H1 (cell line): ENCODE data around the gene ATP13A3. TPM values are rescaled to one million over a fixed set of nuclear protein-coding genes. Genes with fewer than 3 reads are reported as not detected.

Source experiments
- CTCF ChIA-PET: fragments of 300-600 bp; sonication (Branson Sonifier 250); formaldehyde crosslinking; loops from one replicate; lab custom pipeline; 2021; ENCODE audit not compliant: partially characterized antibody; lab: Charles Lee
- POLR2A ChIA-PET: fragments of 300-600 bp; sonication (Branson Sonifier 250); formaldehyde crosslinking; loops from one replicate; lab custom pipeline; 2021; ENCODE audit warnings: inconsistent platforms; ENCODE audit not compliant: partially characterized antibody; lab: Charles Lee
- DNase-seq, 2 experiments: peaks; one replicate each; pipeline versions ENCODE4 v3.0.0 to v3.0.0-alpha.2; 2010 to 2022; ENCODE audit warnings: low spot score in 2 of 2, low read depth in 1 of 2, mixed read lengths in 1 of 2
- FAIRE-seq: peaks from 2 replicates; lab custom pipeline; 2011; peaks lifted over from hg19 to GRCh38; lab: Jason Lieb, UNC
- H2AFZ ChIP-seq: 2 replicates; pipeline ENCODE4 v1.8.1; 2012; ENCODE audit warnings: low read length, inconsistent platforms
- H2AK5ac ChIP-seq: 2 replicates; pipeline ENCODE4 v1.6.1; 2013; ENCODE audit warnings: low read depth, low read length
- H2BK120ac ChIP-seq: replicated peaks from 2 replicates; pipeline ENCODE3; 2013; ENCODE audit warnings: low read depth, low read length, inconsistent platforms
- H2BK12ac ChIP-seq: 2 replicates; pipeline ENCODE4 v1.6.1; 2013; ENCODE audit warnings: low read depth, low read length
- H2BK15ac ChIP-seq: 2 replicates; pipeline ENCODE4 v1.6.1; 2013; ENCODE audit warnings: low read length
- H2BK20ac ChIP-seq: 2 replicates; pipeline ENCODE4 v1.6.1; 2013; ENCODE audit warnings: low read length
- H2BK5ac ChIP-seq: 2 replicates; pipeline ENCODE4 v1.6.1; 2013; ENCODE audit warnings: low read depth, low read length
- H3K14ac ChIP-seq: 2 replicates; pipeline ENCODE4 v1.6.1; 2013; ENCODE audit warnings: inconsistent platforms; ENCODE audit not compliant: insufficient read length
- H3K18ac ChIP-seq: 2 replicates; pipeline ENCODE4 v1.6.1; 2013; ENCODE audit warnings: low read length; ENCODE audit errors: extremely low read depth
- H3K23ac ChIP-seq: 2 replicates; pipeline ENCODE4 v1.6.1; 2013; ENCODE audit warnings: inconsistent platforms; ENCODE audit not compliant: insufficient read length
- H3K23me2 ChIP-seq: 2 replicates; pipeline ENCODE4 v1.6.1; 2013; ENCODE audit warnings: low read depth, low read length
- H3K27ac ChIP-seq: 2 replicates; pipeline ENCODE4 v1.6.1; 2011; ENCODE audit warnings: low read depth, low read length, inconsistent platforms
- H3K27me3 ChIP-seq, 4 experiments: replicated peaks in 1 of 4; 1 replicate in 1 of 4; 2 replicates in 3 of 4; pipeline versions ENCODE4 v1.6.1 to v1.8.1; 2011 to 2013; ENCODE audit warnings: low read length in 3 of 4, mild to moderate bottlenecking in 3 of 4, inconsistent platforms in 2 of 4, mixed read lengths in 2 of 4, moderate library complexity in 1 of 4; ENCODE audit not compliant: control insufficient read depth in 3 of 4, insufficient read depth in 3 of 4; ENCODE audit errors: extremely low read depth in 1 of 4
- H3K36me3 ChIP-seq, 4 experiments: 2 replicates each; pipeline versions ENCODE4 v1.6.1 to v1.8.1; 2011 to 2013; ENCODE audit warnings: mild to moderate bottlenecking in 4 of 4, low read length in 3 of 4, moderate library complexity in 2 of 4, control low read depth in 1 of 4, inconsistent platforms in 1 of 4; ENCODE audit not compliant: insufficient read depth in 4 of 4, control insufficient read depth in 2 of 4
- H3K4ac ChIP-seq: replicated peaks from 2 replicates; pipeline ENCODE3; 2013; ENCODE audit warnings: low read length, low read depth, mixed read lengths, inconsistent platforms; ENCODE audit not compliant: insufficient read length
- H3K4me1 ChIP-seq, 4 experiments: replicated peaks in 1 of 4; 1 replicate in 1 of 4; 2 replicates in 3 of 4; pipeline versions ENCODE4 v1.6.1 to v1.8.1; 2011 to 2013; ENCODE audit warnings: low read length in 3 of 4, inconsistent platforms in 2 of 4, mixed read lengths in 1 of 4; ENCODE audit not compliant: insufficient read depth in 4 of 4, control insufficient read depth in 3 of 4
- H3K4me2 ChIP-seq, 2 experiments: 2 replicates each; pipeline versions ENCODE4 v1.6.1 to v1.8.1; 2011 to 2013; ENCODE audit warnings: low read depth in 2 of 2, low read length in 2 of 2, control low read depth in 1 of 2, inconsistent platforms in 1 of 2, mild to moderate bottlenecking in 1 of 2; ENCODE audit not compliant: insufficient read depth in 1 of 2
- H3K4me3 ChIP-seq, 4 experiments: fragments of 200-600, 300-600 bp in 1 of 4; sonication (generic), shearing (Covaris generic), sonication (Bioruptor Twin) in 1 of 4; 2 replicates each; pipeline versions ENCODE4 v1.5.1 to v1.8.1; 2011 to 2016; ENCODE audit warnings: low read length in 4 of 4, low read depth in 3 of 4, control low read depth in 2 of 4, inconsistent platforms in 2 of 4, mild to moderate bottlenecking in 2 of 4, mixed read lengths in 1 of 4, moderate library complexity in 1 of 4; ENCODE audit not compliant: insufficient read depth in 2 of 4; ENCODE audit errors: extremely low read depth in 1 of 4
- H3K56ac ChIP-seq: replicated peaks from 2 replicates; pipeline ENCODE3; 2013; ENCODE audit warnings: low read depth, mild to moderate bottlenecking, mixed read lengths, low read length, inconsistent platforms; ENCODE audit not compliant: insufficient read length
- H3K79me1 ChIP-seq: 2 replicates; pipeline ENCODE4 v1.6.1; 2013; ENCODE audit warnings: low read depth, low read length, control low read depth
- H3K79me2 ChIP-seq, 2 experiments: 2 replicates each; pipeline versions ENCODE4 v1.6.1 to v1.8.1; 2012 to 2013; ENCODE audit warnings: low read length in 2 of 2, mild to moderate bottlenecking in 2 of 2, inconsistent platforms in 1 of 2; ENCODE audit not compliant: insufficient read depth in 2 of 2, control insufficient read depth in 1 of 2
- H3K9ac ChIP-seq, 4 experiments: replicated peaks in 1 of 4; 1 replicate in 1 of 4; 2 replicates in 3 of 4; pipeline versions ENCODE4 v1.6.1 to v1.8.1; 2011 to 2013; ENCODE audit warnings: low read depth in 3 of 4, low read length in 3 of 4, control low read depth in 2 of 4, mild to moderate bottlenecking in 2 of 4, moderate library complexity in 2 of 4, inconsistent platforms in 1 of 4; ENCODE audit errors: extremely low read depth in 1 of 4
- H3K9me3 ChIP-seq, 2 experiments: 2 replicates each; pipeline versions ENCODE4 v1.6.1 to v1.8.1; 2012 to 2013; ENCODE audit warnings: mild to moderate bottlenecking in 2 of 2, moderate library complexity in 2 of 2, control low read depth in 1 of 2, inconsistent platforms in 1 of 2, low read depth in 1 of 2, low read length in 1 of 2, mixed read lengths in 1 of 2; ENCODE audit not compliant: insufficient read depth in 2 of 2
- H4K20me1 ChIP-seq, 2 experiments: replicated peaks in 1 of 2; 2 replicates each; pipeline versions ENCODE3 to v1.8.1; 2011 to 2013; ENCODE audit warnings: inconsistent platforms in 2 of 2, low read length in 2 of 2, mild to moderate bottlenecking in 1 of 2; ENCODE audit not compliant: insufficient read depth in 2 of 2, control insufficient read depth in 1 of 2
- H4K5ac ChIP-seq: 2 replicates; pipeline ENCODE4 v1.6.1; 2013; ENCODE audit warnings: low read length, low read depth, mixed read lengths, inconsistent platforms; ENCODE audit not compliant: insufficient read length
- H4K8ac ChIP-seq: 2 replicates; pipeline ENCODE4 v1.8.0; 2013; ENCODE audit warnings: mild to moderate bottlenecking, moderate library complexity, low read length, inconsistent platforms; ENCODE audit not compliant: insufficient read depth; ENCODE audit errors: extremely low read depth
- H4K91ac ChIP-seq: replicated peaks from 2 replicates; pipeline ENCODE3; 2013; ENCODE audit warnings: low read length, mixed read lengths, inconsistent platforms; ENCODE audit not compliant: insufficient read length
- BCL11A ChIP-seq, 2 experiments: IDR thresholded peaks; one replicate each; pipeline ENCODE4 v1.6.1; 2011; ENCODE audit warnings: low read depth in 2 of 2, low read length in 2 of 2, mild to moderate bottlenecking in 2 of 2
- CREB1 ChIP-seq: IDR thresholded peaks from 2 replicates; pipeline ENCODE4 v1.6.1; 2012; ENCODE audit warnings: inconsistent platforms
- E2F6 ChIP-seq: IDR thresholded peaks from 2 replicates; pipeline ENCODE4 v1.6.1; 2012; ENCODE audit warnings: inconsistent platforms
- GABPA ChIP-seq: IDR thresholded peaks from 2 replicates; pipeline ENCODE4 v1.6.1; 2011; ENCODE audit warnings: mild to moderate bottlenecking, low read length, moderate library complexity, borderline replicate concordance; ENCODE audit not compliant: insufficient read depth
- WGBS, 2 experiments: shearing (Covaris generic) in 1 of 2; methylation state at CpG; one replicate each; pipeline versions ENCODE4 v1.1.6 to v1.1.7; 2013 to 2015; ENCODE audit warnings: low lambda C conversion rate in 2 of 2, mixed read lengths in 2 of 2, inconsistent platforms in 1 of 2, low coverage in 1 of 2, missing lambda C conversion rate in 1 of 2; ENCODE audit not compliant: insufficient replicate concordance in 2 of 2, insufficient coverage in 1 of 2, insufficient read length in 1 of 2; ENCODE audit errors: extremely low coverage in 1 of 2, missing lambda C conversion rate in 1 of 2; 5-methylcytosine and 5-hydroxymethylcytosine counted together
- polyA plus RNA-seq, 7 experiments: library from polyadenylated mRNA; depleted of rRNA in 3 of 7; stranded (reverse) in 5 of 7; unstranded in 2 of 7; fragments of >200 nt in 5 of 7; fragments of 200-250 nt in 2 of 7; gene quantifications; 1 replicate in 5 of 7; 2 replicates in 1 of 7; 4 replicates in 1 of 7; pipeline versions ENCODE4 v1.2.1 to v1.2.3, GENCODE V29; 2011 to 2013; ENCODE audit warnings: missing spikeins in 2 of 7, mixed read lengths in 2 of 7
- total RNA-seq: library from RNA; stranded (reverse); fragmentation: NEBNext Ultra II Directional; extraction: Animal tissue kit (Norgen Biotek cat#: 25700); gene quantifications from 2 replicates; pipeline ENCODE4 v1.2.1, GENCODE V29; 2021

The ATP13A3 gene
- total and polyA plus RNA-seq, 2 of the 8 experiments (the other 6 are each of a cell fraction or from before 2014, with no cell fraction given), result 18.6 to 92.2 TPM

GRCh38 chr3:194377708-194378107 lies 109.1 kb downstream of the ATP13A3 start:
- H3K23me2 ChIP-seq, result no peaks in the 10 kb centered on the region
- H3K4me3 ChIP-seq, result no peak overlapping the region
- FAIRE-seq (no peak), DNase-seq (no peak)
- H4K20me1 ChIP-seq, result no peaks in the 10 kb centered on the region
- no peaks in the 10 kb centered on the region for H3K9me3 ChIP-seq
- no peak overlapping the region for H3K4ac ChIP-seq
- no peak overlapping the region for H4K8ac ChIP-seq
- H2AFZ ChIP-seq, result no peak overlapping the region
- ChIA-PET POLR2A (interaction anchor here (0.9 kb wide), 1 partner anchor 24 kb away, joined by 3 read pairs; no protein-coding TSS in a partner anchor), CTCF (interaction anchor here (0.7 to 3.8 kb wide), 6 partner anchors 20 to 716 kb away, joined by 3 to 15 read pairs (median 4); no protein-coding TSS in a partner anchor)
- no peak overlapping the region for H2BK12ac ChIP-seq
- no peak overlapping the region for H4K5ac ChIP-seq
- H3K18ac ChIP-seq, result no peak overlapping the region
- H3K4me2 ChIP-seq, result no peak overlapping the region
- H3K23ac ChIP-seq, result no peak overlapping the region
- no peak overlapping the region for H3K9ac ChIP-seq
- WGBS, 2 experiments, result 95% methylated on average over 1 of the region's 1 CpG; no CpG with 5 or more reads in 1 of the 2 experiments
- H3K14ac ChIP-seq, result no peak overlapping the region
- no peak overlapping the region for H3K56ac ChIP-seq
- no peaks in the 10 kb centered on the region for H3K79me1 ChIP-seq
- H4K91ac ChIP-seq, result no peak overlapping the region
- no peaks in the 10 kb centered on the region for H3K36me3 ChIP-seq
- H3K4me1 ChIP-seq, result peaks cover 0 to 22% (median 8%) of the 10 kb centered on the region in 4 experiments; a peak in 6 of 7 replicates
- H3K79me2 ChIP-seq, result no peaks in the 10 kb centered on the region
- H2BK120ac ChIP-seq, result no peak overlapping the region
- H3K27me3 ChIP-seq, result no peaks in the 10 kb centered on the region
- 0 out of 2 replicates have a peak overlapping the region, but pooled peaks have one; percentile 53 for H2AK5ac ChIP-seq
- H3K27ac ChIP-seq, result no peak overlapping the region
- no peak overlapping the region for H2BK20ac ChIP-seq
- no peak overlapping the region for H2BK15ac ChIP-seq
- H2BK5ac ChIP-seq, result no peak overlapping the region
- TF ChIP-seq BCL11A (IDR thresholded peaks at IDR 0.05; ENCODE audit: low read depth in 2 of 2, low read length in 2 of 2) (no peak), CREB1 (no peak), GABPA (no peak), E2F6 (no peak)
